A549 (cell line): ENCODE results near the gene HEYL. TPM values are rescaled to one million over a fixed set of nuclear protein-coding genes. Genes with fewer than 3 reads are reported as not detected.

ENCODE experiments used
- ATAC-seq, 2 experiments: fragments of 200-7000 bp in 1 of 2; fragments of >200 bp in 1 of 2; cut with Nextera tagmentation in 1 of 2; cut with Tn5 transposase in 1 of 2; 3 replicates each; pipeline versions ENCODE4 v1.8.0 to v1.9.1; 2018 to 2020; ENCODE audit warnings: mild to moderate bottlenecking in 1 of 2, moderate library complexity in 1 of 2
- CTCF ChIA-PET: fragments of 300-600 bp; sonication (Branson Sonifier 250); formaldehyde crosslinking; extraction: SDS; loops from one replicate; lab custom pipeline; 2021; ENCODE audit warnings: antibody characterized with exemption, inconsistent platforms; lab: Yijun Ruan, JAX
- POLR2A ChIA-PET: fragments of 350-600 bp; formaldehyde crosslinking; extraction: SDS; loops from one replicate; lab custom pipeline; 2021; ENCODE audit warnings: antibody characterized with exemption, inconsistent platforms; lab: Yijun Ruan, JAX
- DNase-seq, 2 experiments: peaks; one replicate each; pipeline versions ENCODE4 v3.0.0 to v3.0.0-alpha.2; 2011 to 2016; ENCODE audit warnings: low read depth in 1 of 2, low spot score in 1 of 2
- FAIRE-seq: peaks from 2 replicates; lab custom pipeline; 2011; peaks lifted over from hg19 to GRCh38; lab: Jason Lieb, UNC
- H3K27ac ChIP-seq, 2 experiments: fragments of >200 bp; sonication (Bioruptor Twin); formaldehyde crosslinking; 3 replicates each; pipeline ENCODE4 v1.5.1; 2016 to 2017
- H3K4me1 ChIP-seq: fragments of >200 bp; sonication (Bioruptor Twin); formaldehyde crosslinking; 3 replicates; pipeline ENCODE4 v1.6.1; 2016
- H3K4me2 ChIP-seq: fragments of >200 bp; sonication (Bioruptor Twin); formaldehyde crosslinking; 3 replicates; pipeline ENCODE4 v1.6.1; 2016
- H3K4me3 ChIP-seq: fragments of >200 bp; sonication (Bioruptor Twin); formaldehyde crosslinking; 3 replicates; pipeline ENCODE4 v1.5.1; 2016
- H3K9me3 ChIP-seq: fragments of >200 bp; sonication (Bioruptor Twin); formaldehyde crosslinking; 3 replicates; pipeline ENCODE4 v1.6.1; 2016
- ATOH8 ChIP-seq: fragments of 250-450 bp; sonication (Bioruptor Pico); IDR thresholded peaks from 2 replicates; pipeline ENCODE4 v1.5.0; 2020; ENCODE audit warnings: low read depth, mild to moderate bottlenecking, moderate library complexity
- BHLHE40 ChIP-seq: IDR thresholded peaks from 2 replicates; pipeline ENCODE4 v1.6.1; 2012; ENCODE audit warnings: low read depth, low read length, inconsistent platforms
- CHD4 ChIP-seq: fragments of 200-600 bp; sonication (generic); IDR thresholded peaks from 2 replicates; pipeline ENCODE4 v1.6.1; 2016; ENCODE audit warnings: antibody characterized with exemption, mild to moderate bottlenecking, borderline replicate concordance
- EHMT2 ChIP-seq: fragments of 200-600 bp; sonication (generic); IDR thresholded peaks from 2 replicates; pipeline ENCODE4 v1.6.1; 2016; ENCODE audit warnings: antibody characterized with exemption, low read depth, mild to moderate bottlenecking, moderate library complexity
- EP300 ChIP-seq, 2 experiments: fragments of >200 bp; sonication (Bioruptor Twin); formaldehyde crosslinking; IDR thresholded peaks; 2 replicates in 1 of 2; 3 replicates in 1 of 2; pipeline ENCODE4 v1.6.1; 2016 to 2017
- ESRRA ChIP-seq: fragments of 150-350 bp; IDR thresholded peaks from 2 replicates; pipeline ENCODE4 v1.6.1; 2014; ENCODE audit warnings: mild to moderate bottlenecking, low read length, borderline replicate concordance
- GATA3 ChIP-seq: IDR thresholded peaks from 2 replicates; pipeline ENCODE4 v1.6.1; 2012; ENCODE audit warnings: borderline replicate concordance
- HEYL ChIP-seq: fragments of 250-450 bp; sonication (Bioruptor Pico); IDR thresholded peaks from 2 replicates; pipeline ENCODE4 v1.8.0; 2021; ENCODE audit warnings: mild to moderate bottlenecking, moderate library complexity
- HOXB13 ChIP-seq: fragments of 250-450 bp; sonication (Bioruptor Pico); IDR thresholded peaks from 2 replicates; pipeline ENCODE4 v1.5.0; 2020; ENCODE audit warnings: low read depth, mild to moderate bottlenecking, moderate library complexity
- KDM5A ChIP-seq: fragments of 200-600 bp; sonication (generic); IDR thresholded peaks from 2 replicates; pipeline ENCODE4 v1.6.1; 2016; ENCODE audit warnings: antibody characterized with exemption, mild to moderate bottlenecking
- MAZ ChIP-seq: fragments of 150-350 bp; IDR thresholded peaks from 2 replicates; pipeline ENCODE4 v1.6.1; 2014; ENCODE audit warnings: antibody characterized with exemption, low read depth, low read length, borderline replicate concordance
- MYC ChIP-seq: IDR thresholded peaks from 2 replicates; pipeline ENCODE4 v1.6.1; 2012; ENCODE audit warnings: mild to moderate bottlenecking, inconsistent platforms, low read length, improper control_type of control experiment, borderline replicate concordance
- POLR2A ChIP-seq: IDR thresholded peaks from 2 replicates; pipeline ENCODE4 v1.6.1; 2012; ENCODE audit warnings: mild to moderate bottlenecking, low read length
- RAD21 ChIP-seq, 2 experiments: fragments of >200 bp in 1 of 2; sonication (Bioruptor Twin) in 1 of 2; formaldehyde crosslinking in 1 of 2; IDR thresholded peaks in 1 of 2; conservative IDR thresholded peaks in 1 of 2; 2 replicates in 1 of 2; 3 replicates in 1 of 2; pipeline ENCODE4 v1.6.1; 2012 to 2018; ENCODE audit warnings: inconsistent platforms in 1 of 2
- RCOR1 ChIP-seq: fragments of 150-350 bp; IDR thresholded peaks from 2 replicates; pipeline ENCODE4 v1.6.1; 2014; ENCODE audit warnings: antibody characterized with exemption, low read length, low read depth
- RFX5 ChIP-seq: fragments of 450-650 bp; IDR thresholded peaks from 2 replicates; pipeline ENCODE4 v1.7.1; 2014; ENCODE audit warnings: antibody characterized with exemption, mild to moderate bottlenecking, moderate library complexity
- RNF2 ChIP-seq: fragments of 200-600 bp; sonication (generic); IDR thresholded peaks from 2 replicates; pipeline ENCODE4 v1.6.1; 2016; ENCODE audit warnings: low read depth, mild to moderate bottlenecking, antibody characterized with exemption, moderate library complexity, borderline replicate concordance
- SREBF2 ChIP-seq: fragments of 450-650 bp; IDR thresholded peaks from 2 replicates; pipeline ENCODE4 v1.6.1; 2014; ENCODE audit warnings: mild to moderate bottlenecking, moderate library complexity
- USF2 ChIP-seq: fragments of 450-650 bp; IDR thresholded peaks from 2 replicates; pipeline ENCODE4 v1.6.1; 2014; ENCODE audit warnings: antibody characterized with exemption
- ZC3H11A ChIP-seq: fragments of 450-650 bp; IDR thresholded peaks from 2 replicates; pipeline ENCODE4 v1.6.1; 2014; ENCODE audit warnings: antibody characterized with exemption, mild to moderate bottlenecking
- ZFP36 ChIP-seq: fragments of 450-650 bp; IDR thresholded peaks from 2 replicates; pipeline ENCODE4 v1.6.1; 2014; ENCODE audit warnings: borderline replicate concordance; ENCODE audit not compliant: partially characterized antibody
- ZNF302 ChIP-seq: fragments of 250-450 bp; sonication (Bioruptor Pico); IDR thresholded peaks from 2 replicates; pipeline ENCODE4 v1.9.0; 2021; ENCODE audit warnings: inconsistent platforms, mild to moderate bottlenecking, moderate library complexity
- WGBS: methylation state at CpG from one replicate; pipeline ENCODE4 v1.1.6; 2017; ENCODE audit errors: missing lambda C conversion rate; 5-methylcytosine and 5-hydroxymethylcytosine counted together
- polyA plus RNA-seq, 4 experiments: library from polyadenylated mRNA; depleted of rRNA in 3 of 4; stranded (reverse); fragments of >200 nt; fragmentation: RNase III in 1 of 4; extraction: RNeasy Plus Mini Kit Qiagen cat#74134 plus additional on column Dnase treatment in 1 of 4; gene quantifications; 2 replicates in 3 of 4; 3 replicates in 1 of 4; pipeline ENCODE4 v1.2.3, GENCODE V29; 2011 to 2017

HEYL gene
- polyA plus RNA-seq, 2 of the 4 experiments (the other 2 are of a cell fraction), result 2.2 to 2.3 TPM

- ATAC-seq (no peak), FAIRE-seq (no peak), DNase-seq (no peak)
- H3K9me3 ChIP-seq, result no peaks in the 10 kb centered on the region
- no peak overlapping the region for H3K4me2 ChIP-seq
- ChIA-PET CTCF (interaction anchor here (3.7 to 9.8 kb wide), 2 partner anchors 10 to 41 kb away, joined by 15 to 109 read pairs; partner anchors contain the start of gene HEYL), POLR2A (no interaction called here)
- TF ChIP-seq ATOH8 (CRISPR knock-in tag) (no peak), RNF2 (no peak), USF2 (no peak), RAD21 (conservative IDR thresholded peaks at IDR 0.05 in 1 of 2, IDR thresholded peaks at IDR 0.05 in 1 of 2) (no peak), MAZ (no peak), ZNF302 (no peak), BHLHE40 (no peak), ZC3H11A (no peak), HOXB13 (CRISPR knock-in tag) (no peak), POLR2A (no peak), CHD4 (no peak), EHMT2 (no peak), RFX5 (no peak), EP300 (IDR thresholded peaks at IDR 0.05) (no peak), MYC (no peak), GATA3 (no peak), ESRRA (no peak), KDM5A (no peak)
- no peaks in the 10 kb centered on the region for H3K4me1 ChIP-seq
- no peak overlapping the region for H3K27ac ChIP-seq
- H3K4me3 ChIP-seq, result no peak overlapping the region
- 59% methylated on average over 2 of the region's 2 CpGs for WGBS
Measured at GRCh38 chr1:39649636-39650185, 10.3 kb upstream of the HEYL start.

- POLR2A ChIA-PET, result interaction anchor here (0.8 kb wide), 1 partner anchor 42 kb away, joined by 3 read pairs; no protein-coding TSS in a partner anchor
- Histone ChIP-seq H3K9me3 (no peaks in the 10 kb centered on the region), H3K4me1 (no peaks in the 10 kb centered on the region), H3K27ac (no peak overlapping the region), H3K4me3 (no peak overlapping the region), H3K4me2 (no peak overlapping the region)
- ATAC-seq (no peak), FAIRE-seq (no peak), DNase-seq (no peak)
- no peak for TF ChIP-seq RCOR1
- TF ChIP-seq HEYL (CRISPR knock-in tag), result no peak
- TF ChIP-seq SREBF2, result no peak
- no peak for TF ChIP-seq HOXB13 (CRISPR knock-in tag)
- no peak for TF ChIP-seq GATA3
- TF ChIP-seq ZFP36, result no peak
- WGBS, result 12% methylated on average over 2 of the region's 2 CpGs
- CTCF ChIA-PET, result interaction anchor here (1.5 to 9.8 kb wide), 4 partner anchors 9 to 40 kb away, joined by 4 to 109 read pairs (median 20); partner anchors contain the start of gene HEYL
Measured at GRCh38 chr1:39648496-39648895, 9.1 kb upstream of the HEYL start.

GRCh38 chr1:39647247-39647646 lies 7.8 kb upstream of the HEYL start:
- H3K4me1 ChIP-seq, result no peaks in the 10 kb centered on the region
- H3K4me2 ChIP-seq, result no peak overlapping the region
- ChIA-PET CTCF (interaction anchor here (0.9 to 9.8 kb wide), 4 partner anchors 11 to 39 kb away, joined by 3 to 109 read pairs (median 14); no protein-coding TSS in a partner anchor), POLR2A (no interaction called here)
- TF ChIP-seq ATOH8 (CRISPR knock-in tag), result no peak
- no peaks in the 10 kb centered on the region for H3K9me3 ChIP-seq
- H3K4me3 ChIP-seq, result no peak overlapping the region
- no peak overlapping the region for H3K27ac ChIP-seq
- 49% methylated on average over 3 of the region's 3 CpGs for WGBS
- no peak for FAIRE-seq
- ATAC-seq, result no peak
- DNase-seq, result no peak
